Vagina (tissue), 2 donors: ENCODE data around the gene PALLD.

ENCODE experiments used
- CTCF ChIP-seq, 3 experiments: fragments of 450-650 bp in 2 of 3; fragments of 200-600 bp in 1 of 3; sonication (generic) in 1 of 3; IDR thresholded peaks; one replicate each; pipeline ENCODE4 v1.5.1; 2017 to 2019; ENCODE audit warnings: antibody characterized with exemption in 3 of 3, mild to moderate bottlenecking in 2 of 3, moderate library complexity in 2 of 3
- POLR2AphosphoS5 ChIP-seq, 2 donors: sonication (generic); formaldehyde crosslinking; IDR thresholded peaks; one replicate each; pipeline ENCODE4 v1.9.0; 2017; ENCODE audit warnings: antibody characterized with exemption in 2 of 2, mild to moderate bottlenecking in 2 of 2, low read depth in 1 of 2; ENCODE audit not compliant: insufficient read depth in 1 of 2

- TF ChIP-seq CTCF (IDR thresholded peaks at IDR 0.05) (no peak), POLR2AphosphoS5 (IDR thresholded peaks at IDR 0.05; ENCODE audit: insufficient read depth in 1 of 2, low read depth in 1 of 2) (peak; percentile 78 to 99)
These were observed 335.3 kb downstream of the PALLD start for GRCh38 chr4:168831919-168832762.
